OCI-LY1 (cell line): ENCODE measurements around the gene NLRC3.

Source experiments
- H2AFZ ChIP-seq: fragments of 200-600 bp; sonication (generic), shearing (Covaris generic); 2 replicates; pipeline ENCODE4 v1.6.0; 2014; ENCODE audit warnings: antibody characterized with exemption, mild to moderate bottlenecking, low read length
- H3F3A ChIP-seq: fragments of 200-600 bp; sonication (generic), shearing (Covaris generic); 2 replicates; pipeline ENCODE4 v1.6.0; 2014; ENCODE audit warnings: mild to moderate bottlenecking, antibody characterized with exemption, low read length, moderate library complexity; ENCODE audit not compliant: insufficient read depth
- H3K27ac ChIP-seq: fragments of 200-600 bp; sonication (generic); 2 replicates; pipeline ENCODE4 v1.5.1; 2014; ENCODE audit warnings: low read length, mixed run types, mild to moderate bottlenecking, low read depth; ENCODE audit not compliant: poor library complexity, severe bottlenecking
- H3K27me3 ChIP-seq: fragments of 200-600 bp; sonication (generic); 2 replicates; pipeline ENCODE4 v1.6.0; 2014; ENCODE audit warnings: antibody characterized with exemption, mild to moderate bottlenecking, low read length, moderate library complexity; ENCODE audit not compliant: insufficient read depth
- H3K36me3 ChIP-seq: fragments of 200-600 bp; sonication (generic); 2 replicates; pipeline ENCODE4 v1.6.1; 2014; ENCODE audit warnings: mild to moderate bottlenecking, antibody characterized with exemption, low read length, moderate library complexity, mixed read lengths; ENCODE audit not compliant: insufficient read depth
- H3K4me1 ChIP-seq: fragments of 200-600 bp; sonication (generic); 2 replicates; pipeline ENCODE4 v1.5.1; 2014; ENCODE audit warnings: mild to moderate bottlenecking, low read length, moderate library complexity; ENCODE audit not compliant: insufficient read depth, severe bottlenecking
- H3K4me2 ChIP-seq: fragments of 200-600 bp; sonication (generic), shearing (Covaris generic); 2 replicates; pipeline ENCODE4 v1.6.1; 2014; ENCODE audit warnings: low read length
- H3K4me3 ChIP-seq: fragments of 200-600 bp; sonication (generic); 2 replicates; pipeline ENCODE4 v1.5.1; 2014; ENCODE audit warnings: low read length, low read depth, mild to moderate bottlenecking, mixed read lengths; ENCODE audit not compliant: poor library complexity, severe bottlenecking
- H3K79me2 ChIP-seq: fragments of 200-600 bp; shearing (Covaris generic); 2 replicates; pipeline ENCODE4 v1.6.1; 2016; ENCODE audit warnings: mixed run types, low read length, mixed read lengths; ENCODE audit not compliant: insufficient read depth
- H3K9ac ChIP-seq: fragments of 200-600 bp; sonication (generic), shearing (Covaris generic); 2 replicates; pipeline ENCODE4 v1.6.1; 2014; ENCODE audit warnings: mild to moderate bottlenecking, low read length, mixed read lengths
- H3K9me2 ChIP-seq: fragments of 200-600 bp; sonication (generic), shearing (Covaris generic); 2 replicates; pipeline ENCODE4 v1.6.1; 2014; ENCODE audit warnings: low read depth, mild to moderate bottlenecking, low read length, mixed read lengths
- H3K9me3 ChIP-seq: fragments of 200-600 bp; shearing (Covaris generic); 2 replicates; pipeline ENCODE4 v1.6.1; 2014; ENCODE audit warnings: low read length, mixed read lengths
- H4K20me1 ChIP-seq: fragments of 200-600 bp; sonication (generic), shearing (Covaris generic); 2 replicates; pipeline ENCODE4 v1.6.0; 2016; ENCODE audit warnings: mild to moderate bottlenecking, low read length; ENCODE audit not compliant: insufficient read depth
- CTCF ChIP-seq: fragments of 200-600 bp; sonication (generic), shearing (Covaris generic); IDR thresholded peaks from 2 replicates; pipeline ENCODE4 v1.5.1; 2017; ENCODE audit warnings: mild to moderate bottlenecking, antibody characterized with exemption, low read length, moderate library complexity, mixed read lengths
- EZH2 ChIP-seq: fragments of 200-600 bp; sonication (generic), shearing (Covaris generic); IDR thresholded peaks from 2 replicates; pipeline ENCODE4 v1.8.0; 2017; ENCODE audit warnings: borderline replicate concordance, mixed run types, mild to moderate bottlenecking, antibody characterized with exemption, low read length, moderate library complexity, mixed read lengths

Gene NLRC3

GRCh38 chr16:3538222-3538621 lies 39.0 kb downstream of the NLRC3 start:
- H3K4me3 ChIP-seq = no peak overlapping the region
- no peaks in the 10 kb centered on the region for H3K9me2 ChIP-seq
- no peaks in the 10 kb centered on the region for H3F3A ChIP-seq
- no peaks in the 10 kb centered on the region for H4K20me1 ChIP-seq
- peak overlapping the region; percentile 3; the same call in 1 of the 2 replicates for H3K4me2 ChIP-seq
- H3K9me3 ChIP-seq = no peaks in the 10 kb centered on the region
- no peaks in the 10 kb centered on the region for H3K27me3 ChIP-seq
- H3K9ac ChIP-seq = no peak overlapping the region
- no peak for TF ChIP-seq CTCF
- TF ChIP-seq EZH2 = no peak
- H2AFZ ChIP-seq = no peak overlapping the region
- H3K27ac ChIP-seq = peak overlapping the region; percentile 16
- peaks cover 24% of the 10 kb centered on the region for H3K4me1 ChIP-seq
- no peaks in the 10 kb centered on the region for H3K79me2 ChIP-seq
- H3K36me3 ChIP-seq = peaks cover 4% of the 10 kb centered on the region; the same call in 1 of the 2 replicates

- H3K36me3 ChIP-seq = peaks cover 4% of the 10 kb centered on the region; the same call in 1 of the 2 replicates
- no peak overlapping the region for H3K27ac ChIP-seq
- no peak overlapping the region for H3K4me2 ChIP-seq
Measured at GRCh38 chr16:3536851-3537250, 40.4 kb downstream of the NLRC3 start.

GRCh38 chr16:3536271-3536731 lies 40.9 kb downstream of the NLRC3 start:
- Histone ChIP-seq H4K20me1 (no peaks in the 10 kb centered on the region), H3K4me3 (no peak overlapping the region), H2AFZ (no peak overlapping the region), H3F3A (no peaks in the 10 kb centered on the region), H3K79me2 (no peaks in the 10 kb centered on the region), H3K4me2 (no peak overlapping the region), H3K27me3 (no peaks in the 10 kb centered on the region), H3K4me1 (peaks cover 24% of the 10 kb centered on the region), H3K27ac (no peak overlapping the region), H3K9me2 (no peaks in the 10 kb centered on the region), H3K9me3 (no peaks in the 10 kb centered on the region), H3K9ac (no peak overlapping the region), H3K36me3 (peaks cover 4% of the 10 kb centered on the region; the same call in 1 of the 2 replicates)
- TF ChIP-seq EZH2 = no peak
- TF ChIP-seq CTCF = no peak

More at GRCh38 chr16:3536851-3537250, 40.4 kb downstream of the NLRC3 start:
- Histone ChIP-seq H3K4me1 (peaks cover 24% of the 10 kb centered on the region), H3K9me3 (no peaks in the 10 kb centered on the region), H3K79me2 (no peaks in the 10 kb centered on the region), H4K20me1 (no peaks in the 10 kb centered on the region), H3K9ac (no peak overlapping the region), H3F3A (no peaks in the 10 kb centered on the region), H3K9me2 (no peaks in the 10 kb centered on the region), H2AFZ (no peak overlapping the region), H3K27me3 (no peaks in the 10 kb centered on the region), H3K4me3 (no peak overlapping the region)
- no peak for TF ChIP-seq CTCF
- TF ChIP-seq EZH2 = no peak
